SK-N-SH treated with all-trans-retinoic acid at 6 μM for 48 hours (cell line): Measurements from ENCODE around the gene KIF12.

ENCODE experiments used
- ATAC-seq: fragments of 200-7000 bp; cut with Tn5 transposase; 3 replicates; pipeline ENCODE4 v1.9.1; 2020; ENCODE audit warnings: mild to moderate bottlenecking, moderate library complexity
- ARNTL ChIP-seq: fragments of 450-650 bp; formaldehyde crosslinking; IDR thresholded peaks from 2 replicates; pipeline ENCODE4 v1.5.0; 2020; ENCODE audit warnings: low read depth, mild to moderate bottlenecking, moderate library complexity, borderline replicate concordance
- BACH2 ChIP-seq: fragments of 250-450 bp; sonication (Bioruptor Pico); IDR thresholded peaks from 2 replicates; pipeline ENCODE4 v1.9.0; 2021; ENCODE audit warnings: mild to moderate bottlenecking, borderline replicate concordance
- CSDC2 ChIP-seq: fragments of 250-450 bp; sonication (Bioruptor Pico); IDR thresholded peaks from 2 replicates; pipeline ENCODE4 v1.5.0; 2020; ENCODE audit warnings: mild to moderate bottlenecking, moderate library complexity
- CSRNP3 ChIP-seq: fragments of 250-450 bp; sonication (Bioruptor Pico); IDR thresholded peaks from 2 replicates; pipeline ENCODE4 v1.5.1; 2021; ENCODE audit warnings: mild to moderate bottlenecking, moderate library complexity
- ESRRG ChIP-seq: fragments of 250-450 bp; sonication (Bioruptor Pico); IDR thresholded peaks from 2 replicates; pipeline ENCODE4 v1.6.1; 2021; ENCODE audit warnings: mild to moderate bottlenecking
- GLIS3 ChIP-seq: fragments of 250-450 bp; sonication (Bioruptor Pico); IDR thresholded peaks from 2 replicates; pipeline ENCODE4 v1.5.0; 2020; ENCODE audit warnings: mild to moderate bottlenecking, moderate library complexity
- ISL1 ChIP-seq: fragments of 250-450 bp; sonication (Bioruptor Pico); IDR thresholded peaks from 2 replicates; pipeline ENCODE4 v2.1.2; 2022; ENCODE audit warnings: mild to moderate bottlenecking, moderate library complexity
- OSR1 ChIP-seq: fragments of 250-450 bp; sonication (Bioruptor Pico); IDR thresholded peaks from 2 replicates; pipeline ENCODE4 v1.8.0; 2022; ENCODE audit warnings: moderate library complexity, mild to moderate bottlenecking, inconsistent platforms
- PPARA ChIP-seq: fragments of 250-450 bp; sonication (Bioruptor Pico); IDR thresholded peaks from 2 replicates; pipeline ENCODE4 v1.5.0; 2020; ENCODE audit warnings: mild to moderate bottlenecking, borderline replicate concordance
- RARB ChIP-seq: fragments of 250-450 bp; sonication (Bioruptor Pico); IDR thresholded peaks from 2 replicates; pipeline ENCODE4 v1.8.0; 2021; ENCODE audit warnings: mild to moderate bottlenecking, moderate library complexity
- SNAI2 ChIP-seq: fragments of 250-450 bp; sonication (Bioruptor Pico); IDR thresholded peaks from 2 replicates; pipeline ENCODE4 v1.5.0; 2020; ENCODE audit warnings: mild to moderate bottlenecking, moderate library complexity
- TCF4 ChIP-seq: fragments of 250-450 bp; sonication (Bioruptor Pico); IDR thresholded peaks from 2 replicates; pipeline ENCODE4 v1.8.0; 2021; ENCODE audit warnings: mild to moderate bottlenecking, moderate library complexity, borderline replicate concordance
- TOX ChIP-seq: fragments of 250-450 bp; sonication (Bioruptor Pico); IDR thresholded peaks from 2 replicates; pipeline ENCODE4 v1.8.0; 2021; ENCODE audit warnings: mild to moderate bottlenecking, moderate library complexity, borderline replicate concordance
- ZC3H10 ChIP-seq: fragments of 250-450 bp; sonication (Bioruptor Pico); IDR thresholded peaks from 2 replicates; pipeline ENCODE4 v1.5.1; 2021; ENCODE audit warnings: mild to moderate bottlenecking, moderate library complexity
- ZFP3 ChIP-seq: fragments of 250-450 bp; sonication (Bioruptor Pico); IDR thresholded peaks from 2 replicates; pipeline ENCODE4 v1.5.0; 2020; ENCODE audit warnings: mild to moderate bottlenecking, moderate library complexity
- ZFP30 ChIP-seq: fragments of 450-650 bp; formaldehyde crosslinking; IDR thresholded peaks from 2 replicates; pipeline ENCODE4 v1.5.0; 2022; ENCODE audit warnings: mild to moderate bottlenecking, moderate library complexity
- ZNF565 ChIP-seq: fragments of 450-650 bp; formaldehyde crosslinking; conservative IDR thresholded peaks from 2 replicates; pipeline ENCODE4 v1.5.0; 2020; ENCODE audit warnings: low read depth, mild to moderate bottlenecking, moderate library complexity
- ZNF70 ChIP-seq: fragments of 450-650 bp; formaldehyde crosslinking; IDR thresholded peaks from 2 replicates; pipeline ENCODE4 v1.5.0; 2020; ENCODE audit warnings: mild to moderate bottlenecking, moderate library complexity
- ZNF8 ChIP-seq: fragments of 450-650 bp; formaldehyde crosslinking; IDR thresholded peaks from 2 replicates; pipeline ENCODE4 v1.5.0; 2020; ENCODE audit warnings: mild to moderate bottlenecking, moderate library complexity
- TF ChIP-seq, protein P1 (sequence below): fragments of 250-450 bp; sonication (Bioruptor Pico); IDR thresholded peaks from 2 replicates; pipeline ENCODE4 v1.5.0; 2020; ENCODE audit warnings: mild to moderate bottlenecking, moderate library complexity
- TF ChIP-seq, protein P2 (sequence below): fragments of 250-450 bp; sonication (Bioruptor Pico); IDR thresholded peaks from 2 replicates; pipeline ENCODE4 v1.8.0; 2020; ENCODE audit warnings: mild to moderate bottlenecking, moderate library complexity, borderline replicate concordance
- TF ChIP-seq, protein P3 (sequence below): fragments of 250-450 bp; sonication (Bioruptor Pico); IDR thresholded peaks from 2 replicates; pipeline ENCODE4 v1.8.0; 2021; ENCODE audit warnings: low read depth, mild to moderate bottlenecking, moderate library complexity, borderline replicate concordance
- TF ChIP-seq, protein P4 (sequence below): fragments of 250-450 bp; sonication (Bioruptor Pico); IDR thresholded peaks from 2 replicates; pipeline ENCODE4 v1.5.1; 2020; ENCODE audit warnings: low read depth, mild to moderate bottlenecking, moderate library complexity

The KIF12 gene

DNA sequence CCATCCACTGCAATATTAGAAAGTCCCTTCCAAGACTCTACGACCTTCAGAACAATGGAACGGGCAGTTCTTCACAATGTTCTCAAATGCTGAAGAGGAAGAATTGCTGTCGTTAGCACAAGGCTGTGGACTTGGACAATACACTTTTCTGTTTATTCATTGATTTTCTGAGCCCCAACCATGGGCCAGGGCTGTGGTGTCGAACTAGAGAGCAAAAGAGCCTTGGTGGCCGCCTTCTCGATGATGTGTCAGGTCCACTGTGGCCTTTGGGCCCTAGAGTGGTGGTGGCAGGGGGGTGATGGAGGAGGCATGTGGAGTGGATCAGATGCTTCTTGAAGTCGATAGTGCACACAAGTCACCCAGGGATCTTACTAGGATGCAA lies 18.5 kb upstream of the KIF12 start (continued):
- TF ChIP-seq ZNF565 (CRISPR knock-in tag) (no peak), BACH2 (CRISPR knock-in tag) (no peak), ZC3H10 (CRISPR knock-in tag) (no peak), CSDC2 (CRISPR knock-in tag) (no peak), PPARA (no peak)
- TF ChIP-seq, all 23 proteins: peak for 0

- TF ChIP-seq GLIS3 (CRISPR knock-in tag) (no peak), ISL1 (no peak), ZC3H10 (CRISPR knock-in tag) (no peak), BACH2 (CRISPR knock-in tag) (no peak), ZFP30 (no peak), ZNF565 (CRISPR knock-in tag) (no peak), ESRRG (no peak), ZNF70 (CRISPR knock-in tag) (no peak), CSRNP3 (CRISPR knock-in tag) (no peak), SNAI2 (CRISPR knock-in tag) (no peak), ZFP3 (CRISPR knock-in tag) (no peak), CSDC2 (CRISPR knock-in tag) (no peak), TCF4 (CRISPR knock-in tag) (no peak), OSR1 (CRISPR knock-in tag) (no peak), RARB (CRISPR knock-in tag) (no peak), ZNF8 (CRISPR knock-in tag) (no peak), TOX (CRISPR knock-in tag) (no peak)
- TF ChIP-seq, protein P1, sequence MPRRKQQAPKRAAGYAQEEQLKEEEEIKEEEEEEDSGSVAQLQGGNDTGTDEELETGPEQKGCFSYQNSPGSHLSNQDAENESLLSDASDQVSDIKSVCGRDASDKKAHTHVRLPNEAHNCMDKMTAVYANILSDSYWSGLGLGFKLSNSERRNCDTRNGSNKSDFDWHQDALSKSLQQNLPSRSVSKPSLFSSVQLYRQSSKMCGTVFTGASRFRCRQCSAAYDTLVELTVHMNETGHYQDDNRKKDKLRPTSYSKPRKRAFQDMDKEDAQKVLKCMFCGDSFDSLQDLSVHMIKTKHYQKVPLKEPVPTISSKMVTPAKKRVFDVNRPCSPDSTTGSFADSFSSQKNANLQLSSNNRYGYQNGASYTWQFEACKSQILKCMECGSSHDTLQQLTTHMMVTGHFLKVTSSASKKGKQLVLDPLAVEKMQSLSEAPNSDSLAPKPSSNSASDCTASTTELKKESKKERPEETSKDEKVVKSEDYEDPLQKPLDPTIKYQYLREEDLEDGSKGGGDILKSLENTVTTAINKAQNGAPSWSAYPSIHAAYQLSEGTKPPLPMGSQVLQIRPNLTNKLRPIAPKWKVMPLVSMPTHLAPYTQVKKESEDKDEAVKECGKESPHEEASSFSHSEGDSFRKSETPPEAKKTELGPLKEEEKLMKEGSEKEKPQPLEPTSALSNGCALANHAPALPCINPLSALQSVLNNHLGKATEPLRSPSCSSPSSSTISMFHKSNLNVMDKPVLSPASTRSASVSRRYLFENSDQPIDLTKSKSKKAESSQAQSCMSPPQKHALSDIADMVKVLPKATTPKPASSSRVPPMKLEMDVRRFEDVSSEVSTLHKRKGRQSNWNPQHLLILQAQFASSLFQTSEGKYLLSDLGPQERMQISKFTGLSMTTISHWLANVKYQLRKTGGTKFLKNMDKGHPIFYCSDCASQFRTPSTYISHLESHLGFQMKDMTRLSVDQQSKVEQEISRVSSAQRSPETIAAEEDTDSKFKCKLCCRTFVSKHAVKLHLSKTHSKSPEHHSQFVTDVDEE (CRISPR knock-in tag) = no peak
- TF ChIP-seq, protein P2, sequence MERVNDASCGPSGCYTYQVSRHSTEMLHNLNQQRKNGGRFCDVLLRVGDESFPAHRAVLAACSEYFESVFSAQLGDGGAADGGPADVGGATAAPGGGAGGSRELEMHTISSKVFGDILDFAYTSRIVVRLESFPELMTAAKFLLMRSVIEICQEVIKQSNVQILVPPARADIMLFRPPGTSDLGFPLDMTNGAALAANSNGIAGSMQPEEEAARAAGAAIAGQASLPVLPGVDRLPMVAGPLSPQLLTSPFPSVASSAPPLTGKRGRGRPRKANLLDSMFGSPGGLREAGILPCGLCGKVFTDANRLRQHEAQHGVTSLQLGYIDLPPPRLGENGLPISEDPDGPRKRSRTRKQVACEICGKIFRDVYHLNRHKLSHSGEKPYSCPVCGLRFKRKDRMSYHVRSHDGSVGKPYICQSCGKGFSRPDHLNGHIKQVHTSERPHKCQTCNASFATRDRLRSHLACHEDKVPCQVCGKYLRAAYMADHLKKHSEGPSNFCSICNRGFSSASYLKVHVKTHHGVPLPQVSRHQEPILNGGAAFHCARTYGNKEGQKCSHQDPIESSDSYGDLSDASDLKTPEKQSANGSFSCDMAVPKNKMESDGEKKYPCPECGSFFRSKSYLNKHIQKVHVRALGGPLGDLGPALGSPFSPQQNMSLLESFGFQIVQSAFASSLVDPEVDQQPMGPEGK = no peak
- TF ChIP-seq, protein P3, sequence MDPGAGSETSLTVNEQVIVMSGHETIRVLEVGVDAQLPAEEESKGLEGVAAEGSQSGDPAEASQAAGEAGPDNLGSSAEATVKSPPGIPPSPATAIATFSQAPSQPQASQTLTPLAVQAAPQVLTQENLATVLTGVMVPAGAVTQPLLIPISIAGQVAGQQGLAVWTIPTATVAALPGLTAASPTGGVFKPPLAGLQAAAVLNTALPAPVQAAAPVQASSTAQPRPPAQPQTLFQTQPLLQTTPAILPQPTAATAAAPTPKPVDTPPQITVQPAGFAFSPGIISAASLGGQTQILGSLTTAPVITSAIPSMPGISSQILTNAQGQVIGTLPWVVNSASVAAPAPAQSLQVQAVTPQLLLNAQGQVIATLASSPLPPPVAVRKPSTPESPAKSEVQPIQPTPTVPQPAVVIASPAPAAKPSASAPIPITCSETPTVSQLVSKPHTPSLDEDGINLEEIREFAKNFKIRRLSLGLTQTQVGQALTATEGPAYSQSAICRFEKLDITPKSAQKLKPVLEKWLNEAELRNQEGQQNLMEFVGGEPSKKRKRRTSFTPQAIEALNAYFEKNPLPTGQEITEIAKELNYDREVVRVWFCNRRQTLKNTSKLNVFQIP = no peak
- TF ChIP-seq, all 23 proteins: peak for 0
- ATAC-seq = no peak
These were observed 17.1 kb upstream of the KIF12 start for GRCh38 chr9:114116126-114116747.

DNA sequence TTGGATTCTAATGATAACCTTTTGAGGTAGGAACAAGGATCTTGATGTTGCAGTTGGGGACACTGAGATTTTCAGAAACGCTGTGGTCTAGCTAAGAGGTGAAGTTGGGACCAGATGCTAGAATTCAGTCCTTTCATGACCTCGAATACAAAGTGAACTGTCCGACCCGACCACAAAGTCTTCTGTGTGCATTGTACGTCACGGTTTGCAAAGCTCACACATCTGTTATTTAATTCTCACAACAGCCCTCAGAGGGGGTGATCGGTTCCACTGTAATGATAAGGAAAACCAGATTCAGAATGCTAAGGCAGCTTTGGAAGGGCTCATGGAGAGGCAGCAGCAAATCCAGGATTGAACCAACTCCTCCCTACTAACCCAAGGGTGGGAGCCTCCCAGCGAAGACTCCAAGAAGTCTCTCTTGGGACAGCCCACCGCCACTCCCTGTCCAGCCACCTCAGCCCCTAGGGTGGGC lies 16.6 kb upstream of the KIF12 start:
- no peak for TF ChIP-seq ARNTL (CRISPR knock-in tag)
- TF ChIP-seq ZFP3 (CRISPR knock-in tag) = no peak
- no peak for TF ChIP-seq ZNF565 (CRISPR knock-in tag)
- TF ChIP-seq ESRRG = no peak
- TF ChIP-seq RARB (CRISPR knock-in tag) = no peak
- TF ChIP-seq BACH2 (CRISPR knock-in tag) = no peak
- no peak for TF ChIP-seq ISL1
- TF ChIP-seq, protein P3 = no peak
- TF ChIP-seq GLIS3 (CRISPR knock-in tag) = no peak
- TF ChIP-seq PPARA = no peak
- TF ChIP-seq CSRNP3 (CRISPR knock-in tag) = no peak
- no peak for TF ChIP-seq CSDC2 (CRISPR knock-in tag)
- TF ChIP-seq TCF4 (CRISPR knock-in tag) = no peak
- TF ChIP-seq, protein P4, sequence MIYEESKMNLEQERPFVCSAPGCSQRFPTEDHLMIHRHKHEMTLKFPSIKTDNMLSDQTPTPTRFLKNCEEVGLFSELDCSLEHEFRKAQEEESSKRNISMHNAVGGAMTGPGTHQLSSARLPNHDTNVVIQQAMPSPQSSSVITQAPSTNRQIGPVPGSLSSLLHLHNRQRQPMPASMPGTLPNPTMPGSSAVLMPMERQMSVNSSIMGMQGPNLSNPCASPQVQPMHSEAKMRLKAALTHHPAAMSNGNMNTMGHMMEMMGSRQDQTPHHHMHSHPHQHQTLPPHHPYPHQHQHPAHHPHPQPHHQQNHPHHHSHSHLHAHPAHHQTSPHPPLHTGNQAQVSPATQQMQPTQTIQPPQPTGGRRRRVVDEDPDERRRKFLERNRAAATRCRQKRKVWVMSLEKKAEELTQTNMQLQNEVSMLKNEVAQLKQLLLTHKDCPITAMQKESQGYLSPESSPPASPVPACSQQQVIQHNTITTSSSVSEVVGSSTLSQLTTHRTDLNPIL (CRISPR knock-in tag) = no peak
- no peak for TF ChIP-seq ZFP30
- TF ChIP-seq SNAI2 (CRISPR knock-in tag) = no peak
- ATAC-seq = no peak
